Naive thymus-derived CD8-positive, alpha-beta T cell (primary cell): ENCODE results near the gene OGFRL1. TPM values are rescaled to one million over a fixed set of nuclear protein-coding genes. Genes with fewer than 3 reads are reported as not detected.

ENCODE experiments used
- ATAC-seq, 2 donors: fragments of 150-1000 bp; cut with Tn5 transposase in 1 of 2; sonication (Bioruptor Pico), chemical (Tn5 transposase) in 1 of 2; 1 replicate in 1 of 2; 2 replicates in 1 of 2; pipeline ENCODE4 v1.10.0; 2021; ENCODE audit warnings: mild to moderate bottlenecking in 2 of 2, moderate library complexity in 2 of 2
- POLR2A ChIA-PET: fragments of 350-600 bp; sonication (Branson Sonifier 250); formaldehyde crosslinking; loops from one replicate; lab custom pipeline; 2021; ENCODE audit warnings: antibody characterized with exemption; lab: Charles Lee
- DNase-seq, 10 donors: peaks; one replicate each; pipeline versions ENCODE4 v3.0.0 to v3.0.0-alpha.2; 2020 to 2022
- H3K27ac Mint-ChIP-seq, 10 donors: one replicate each; pipeline ENCODE4 v1.8.0; 2020 to 2022; ENCODE audit warnings: mild to moderate bottlenecking in 10 of 10, mixed read lengths in 10 of 10, moderate library complexity in 4 of 10, inconsistent platforms in 1 of 10
- H3K27me3 Mint-ChIP-seq, 5 donors: one replicate each; pipeline ENCODE4 v1.8.0; 2021 to 2022; ENCODE audit warnings: mixed read lengths in 5 of 5
- H3K36me3 Mint-ChIP-seq, 3 donors: one replicate each; pipeline ENCODE4 v1.8.0; 2020 to 2022; ENCODE audit warnings: mixed read lengths in 3 of 3, mild to moderate bottlenecking in 2 of 3, inconsistent platforms in 1 of 3
- H3K4me1 Mint-ChIP-seq, 4 donors: one replicate each; pipeline ENCODE4 v1.8.0; 2021 to 2022; ENCODE audit warnings: mixed read lengths in 4 of 4
- H3K4me3 Mint-ChIP-seq, 10 donors: one replicate each; pipeline ENCODE4 v1.8.0; 2020 to 2022; ENCODE audit warnings: mild to moderate bottlenecking in 10 of 10, mixed read lengths in 10 of 10, moderate library complexity in 6 of 10, inconsistent platforms in 1 of 10
- H3K9me3 Mint-ChIP-seq, 9 donors: one replicate each; pipeline ENCODE4 v1.8.0; 2020 to 2022; ENCODE audit warnings: mixed read lengths in 9 of 9, mild to moderate bottlenecking in 3 of 9, inconsistent platforms in 1 of 9, moderate library complexity in 1 of 9
- polyA plus RNA-seq, 3 donors: library from polyadenylated mRNA; unstranded; fragments of 300-500 nt; fragmentation: Illumina TruSeq; gene quantifications; one replicate each; pipeline ENCODE4 v1.2.3, GENCODE V29; 2021
- total RNA-seq, 8 experiments: library from RNA in 2 of 8; stranded (reverse) in 2 of 8; gene quantifications; one replicate each; pipeline ENCODE4 v1.2.3 and lab custom pipeline; 2021 to 2026

Gene OGFRL1
- total and polyA plus RNA-seq, 5 experiments from 2014 or later = 1.2 to 15.1 (median 2.3) TPM

- POLR2A ChIA-PET = interaction anchor here (0.8 kb wide), 1 partner anchor 873 kb away, joined by 3 read pairs; no protein-coding TSS in a partner anchor
- H3K27ac Mint-ChIP-seq = peak overlapping the region in 9 of 10 donors; percentile 40 to 85 (median 81)
- DNase-seq (no peak), ATAC-seq (no peak)
- peaks cover 26 to 45% (median 42%) of the 10 kb centered on the region in 4 donors for H3K4me1 Mint-ChIP-seq
- peak overlapping the region; percentile 67 to 92 (median 86) for H3K4me3 Mint-ChIP-seq
- H3K27me3 Mint-ChIP-seq = no peaks in the 10 kb centered on the region
- H3K36me3 Mint-ChIP-seq = peaks cover 7 to 18% (median 9%) of the 10 kb centered on the region in 3 donors
- H3K9me3 Mint-ChIP-seq = no peaks in the 10 kb centered on the region
These were observed 1.2 kb downstream of the OGFRL1 start for GRCh38 chr6:71289802-71290175.

- H3K4me3 Mint-ChIP-seq = peak overlapping the region in 8 of 10 donors; percentile 11 to 91 (median 74)
- peaks cover 26 to 45% (median 42%) of the 10 kb centered on the region in 4 donors for H3K4me1 Mint-ChIP-seq
- H3K27ac Mint-ChIP-seq = peak overlapping the region in 3 of 10 donors; percentile 16 to 82 (median 49)
- H3K9me3 Mint-ChIP-seq = no peaks in the 10 kb centered on the region
- peaks cover 7 to 26% (median 16%) of the 10 kb centered on the region in 3 donors for H3K36me3 Mint-ChIP-seq
- H3K27me3 Mint-ChIP-seq = no peaks in the 10 kb centered on the region
- POLR2A ChIA-PET = interaction anchor here (0.7 kb wide), 1 partner anchor 24 kb away, joined by 3 read pairs; no protein-coding TSS in a partner anchor
- DNase-seq (no peak), ATAC-seq (no peak)
These were observed 2.0 kb downstream of the OGFRL1 start for GRCh38 chr6:71290611-71291010.

DNA sequence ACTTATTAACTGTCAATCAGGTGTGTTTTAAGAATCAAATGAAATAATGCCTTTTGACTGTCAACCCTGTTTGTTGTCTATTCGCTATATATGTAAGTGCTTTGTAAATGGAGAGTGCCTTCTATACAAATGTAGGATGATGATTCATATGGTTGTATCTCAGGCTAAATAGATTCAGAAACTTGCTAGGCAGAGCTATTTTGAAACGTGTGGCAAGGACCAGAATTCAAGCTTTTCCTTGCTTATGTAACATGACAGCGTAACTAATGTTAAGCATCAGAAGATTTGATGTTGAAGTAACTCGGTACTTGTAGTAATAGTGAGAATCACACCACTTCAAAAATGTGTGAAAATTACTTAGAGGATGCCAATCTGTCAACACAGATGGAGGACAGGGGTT lies 3.4 kb downstream of the OGFRL1 start:
- no peak for DNase-seq
- Mint-ChIP-seq H3K27me3 (no peaks in the 10 kb centered on the region), H3K4me1 (peaks cover 26 to 43% (median 40%) of the 10 kb centered on the region in 4 donors), H3K27ac (peak overlapping the region in 1 of 10 donors; percentile 6), H3K9me3 (no peaks in the 10 kb centered on the region), H3K36me3 (peaks cover 10 to 35% (median 22%) of the 10 kb centered on the region in 3 donors), H3K4me3 (peak overlapping the region in 1 of 10 donors; percentile 40)
- no peak for ATAC-seq
- POLR2A ChIA-PET = no interaction called here

DNA sequence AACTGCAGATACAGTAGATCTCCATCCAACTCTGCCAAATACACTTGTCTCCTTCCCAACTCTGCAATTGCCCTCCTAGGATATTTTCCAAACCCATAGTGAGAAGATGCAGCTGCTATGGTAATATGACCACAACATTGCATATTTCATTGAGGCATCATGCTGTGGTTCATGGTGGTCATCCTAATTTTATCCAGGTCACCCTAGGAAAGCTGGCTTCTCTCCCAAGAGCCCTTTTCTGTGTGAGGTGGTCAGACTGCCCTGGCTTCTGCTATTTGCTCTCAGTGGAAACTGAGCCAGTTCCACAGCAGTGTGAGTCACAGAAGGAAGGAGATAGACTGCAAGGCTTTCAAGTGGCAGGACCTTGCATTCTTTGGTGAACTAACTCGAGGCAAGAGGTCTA lies 5.5 kb downstream of the OGFRL1 start:
- Mint-ChIP-seq H3K9me3 (no peaks in the 10 kb centered on the region), H3K4me1 (peaks cover 19 to 31% (median 29%) of the 10 kb centered on the region in 4 donors), H3K36me3 (peaks cover 12 to 45% (median 27%) of the 10 kb centered on the region in 3 donors), H3K27me3 (no peaks in the 10 kb centered on the region), H3K4me3 (no peak overlapping the region), H3K27ac (no peak overlapping the region)
- DNase-seq (no peak), ATAC-seq (no peak)
- POLR2A ChIA-PET = no interaction called here

GRCh38 chr6:71298459-71298858 lies 9.8 kb downstream of the OGFRL1 start:
- POLR2A ChIA-PET = no interaction called here
- no peaks in the 10 kb centered on the region for H3K9me3 Mint-ChIP-seq
- H3K36me3 Mint-ChIP-seq = peaks cover 12 to 66% (median 49%) of the 10 kb centered on the region in 3 donors
- no peaks in the 10 kb centered on the region for H3K27me3 Mint-ChIP-seq
- ATAC-seq (no peak), DNase-seq (no peak)
- H3K4me3 Mint-ChIP-seq = no peak overlapping the region
- H3K4me1 Mint-ChIP-seq = peaks cover 0 to 2% (median 0%) of the 10 kb centered on the region in 4 donors
- no peak overlapping the region for H3K27ac Mint-ChIP-seq

DNA sequence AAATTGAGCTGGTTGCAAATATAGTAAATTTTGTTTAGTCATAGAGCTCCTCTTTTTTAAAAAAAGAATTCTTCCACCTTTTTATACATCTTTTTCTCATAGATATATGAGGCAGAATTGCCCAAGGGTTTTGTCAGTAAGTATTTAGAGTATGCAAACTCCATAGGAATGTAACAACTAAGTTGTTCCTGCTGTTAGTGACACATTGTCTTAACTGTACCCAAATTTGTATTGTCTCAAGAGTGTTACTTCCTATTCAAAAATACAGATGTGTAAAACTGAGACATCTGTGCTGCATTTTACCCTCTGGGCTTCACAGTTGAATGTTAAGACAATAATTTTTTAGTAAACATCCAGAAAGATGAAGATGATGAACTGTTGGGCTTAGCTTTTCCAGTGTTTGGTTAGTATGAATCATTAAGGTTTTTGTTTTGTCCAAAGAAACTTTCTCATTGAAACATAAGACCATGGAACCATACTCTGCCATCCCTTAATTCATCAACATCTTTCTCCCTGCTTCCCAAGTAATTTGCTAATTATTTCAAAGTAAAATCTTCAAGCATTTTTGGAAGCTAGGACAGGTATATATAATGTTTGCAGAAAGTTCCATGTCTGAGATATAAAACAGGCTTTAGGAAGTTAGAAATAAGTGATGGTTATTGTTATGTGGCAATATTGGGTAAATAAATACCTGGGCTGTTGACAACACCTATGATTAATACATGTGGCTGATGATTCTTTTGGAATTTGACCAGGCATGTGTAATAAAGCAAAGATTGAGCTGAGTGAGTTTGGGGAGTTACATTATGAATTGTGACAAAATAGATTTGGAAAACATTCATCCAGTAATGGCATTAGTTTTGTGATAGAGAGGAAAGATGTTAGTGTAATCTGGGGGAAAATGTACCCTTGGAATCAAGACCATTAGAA lies 11.2 kb downstream of the OGFRL1 start:
- H3K36me3 Mint-ChIP-seq = peaks cover 5 to 56% (median 42%) of the 10 kb centered on the region in 3 donors
- POLR2A ChIA-PET = interaction anchor here (1.2 kb wide), 1 partner anchor 11 kb away, joined by 3 read pairs; the partner anchor contains the start of gene OGFRL1
- no peaks in the 10 kb centered on the region for H3K9me3 Mint-ChIP-seq
- H3K27ac Mint-ChIP-seq = peak overlapping the region in 1 of 10 donors; percentile 20
- no peak overlapping the region for H3K4me3 Mint-ChIP-seq
- no peak for ATAC-seq
- peaks cover 0 to 2% (median 0%) of the 10 kb centered on the region in 4 donors for H3K4me1 Mint-ChIP-seq
- DNase-seq = no peak
- no peaks in the 10 kb centered on the region for H3K27me3 Mint-ChIP-seq

DNA sequence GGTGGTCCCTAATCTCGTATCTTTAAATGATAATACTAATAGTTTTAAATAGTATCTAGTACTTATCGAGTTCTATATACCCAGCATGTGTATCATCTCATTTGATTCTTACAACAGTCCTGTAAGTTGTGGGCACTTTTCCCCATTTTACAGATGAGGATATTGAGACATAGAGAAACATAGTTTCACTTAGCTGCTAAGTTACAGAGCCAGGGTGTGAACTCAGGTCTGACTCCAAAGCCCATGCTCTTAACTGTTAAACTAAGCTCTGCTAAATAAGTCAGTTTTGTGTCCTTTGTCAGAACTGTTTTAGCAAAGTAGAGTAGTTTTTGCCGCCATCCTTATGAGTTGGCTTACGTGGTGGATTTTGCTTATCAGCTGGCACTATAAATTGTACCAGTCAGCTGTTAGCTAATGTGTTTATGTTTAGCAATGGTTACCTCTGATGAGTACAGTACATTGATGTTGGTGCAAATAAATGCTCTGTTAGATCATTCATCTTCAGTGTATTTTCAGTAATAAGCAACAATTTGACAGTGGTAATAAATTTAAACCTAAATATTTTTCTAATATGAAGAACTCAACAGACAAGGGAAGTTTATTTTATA lies 12.1 kb downstream of the OGFRL1 start:
- H3K9me3 Mint-ChIP-seq = no peaks in the 10 kb centered on the region
- H3K4me1 Mint-ChIP-seq = peaks cover 0 to 2% (median 0%) of the 10 kb centered on the region in 4 donors
- POLR2A ChIA-PET = interaction anchor here (1.2 kb wide), 1 partner anchor 12 kb away, joined by 3 read pairs; the partner anchor contains the start of gene OGFRL1
- no peak overlapping the region for H3K4me3 Mint-ChIP-seq
- DNase-seq (no peak), ATAC-seq (no peak)
- H3K27ac Mint-ChIP-seq = no peak overlapping the region
- no peaks in the 10 kb centered on the region for H3K27me3 Mint-ChIP-seq
- peaks cover 5 to 47% (median 35%) of the 10 kb centered on the region in 3 donors for H3K36me3 Mint-ChIP-seq

- POLR2A ChIA-PET = no interaction called here
- Mint-ChIP-seq H3K4me3 (no peak overlapping the region), H3K36me3 (peaks cover 5 to 44% (median 34%) of the 10 kb centered on the region in 3 donors), H3K9me3 (no peaks in the 10 kb centered on the region), H3K27me3 (no peaks in the 10 kb centered on the region), H3K4me1 (peaks cover 0 to 2% (median 0%) of the 10 kb centered on the region in 4 donors), H3K27ac (no peak overlapping the region)
- no peak for ATAC-seq
- no peak for DNase-seq
These were observed 12.9 kb downstream of the OGFRL1 start for GRCh38 chr6:71301546-71301945.

GRCh38 chr6:71309656-71310055 lies 21.0 kb downstream of the OGFRL1 start:
- Mint-ChIP-seq H3K9me3 (no peaks in the 10 kb centered on the region), H3K4me1 (no peaks in the 10 kb centered on the region), H3K27ac (no peak overlapping the region), H3K4me3 (no peak overlapping the region), H3K27me3 (peaks cover 0 to 3% (median 0%) of the 10 kb centered on the region in 5 donors), H3K36me3 (no peaks in the 10 kb centered on the region)
- ATAC-seq (no peak), DNase-seq (no peak)
- POLR2A ChIA-PET = interaction anchor here (1.4 kb wide), 1 partner anchor 22 kb away, joined by 6 read pairs; the partner anchor contains the start of gene OGFRL1

DNA sequence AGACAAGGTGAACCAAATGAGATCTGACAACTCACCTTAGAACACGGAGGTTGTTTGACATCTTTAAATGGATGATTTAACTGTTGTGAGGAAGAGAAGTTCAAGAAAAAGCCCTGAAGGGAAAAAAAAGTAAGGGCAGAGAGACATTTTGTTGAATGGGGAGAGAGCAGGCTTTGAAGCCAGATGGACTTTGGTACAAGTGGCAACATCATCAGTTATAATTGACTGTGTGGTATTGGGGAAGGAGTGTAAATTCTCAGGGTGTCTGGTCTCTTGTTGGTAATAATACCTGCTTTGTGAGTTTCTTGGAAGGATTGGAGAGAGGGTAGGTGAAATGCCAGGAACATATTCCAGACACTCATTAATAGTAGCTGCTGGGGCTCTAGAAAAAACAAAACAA lies 21.6 kb downstream of the OGFRL1 start:
- H3K27me3 Mint-ChIP-seq = peaks cover 0 to 3% (median 0%) of the 10 kb centered on the region in 5 donors
- no peak for DNase-seq
- H3K27ac Mint-ChIP-seq = no peak overlapping the region
- H3K4me1 Mint-ChIP-seq = no peaks in the 10 kb centered on the region
- no peaks in the 10 kb centered on the region for H3K9me3 Mint-ChIP-seq
- H3K36me3 Mint-ChIP-seq = no peaks in the 10 kb centered on the region
- ATAC-seq = no peak
- no peak overlapping the region for H3K4me3 Mint-ChIP-seq
- POLR2A ChIA-PET = interaction anchor here (1.4 kb wide), 1 partner anchor 22 kb away, joined by 6 read pairs; the partner anchor contains the start of gene OGFRL1

DNA sequence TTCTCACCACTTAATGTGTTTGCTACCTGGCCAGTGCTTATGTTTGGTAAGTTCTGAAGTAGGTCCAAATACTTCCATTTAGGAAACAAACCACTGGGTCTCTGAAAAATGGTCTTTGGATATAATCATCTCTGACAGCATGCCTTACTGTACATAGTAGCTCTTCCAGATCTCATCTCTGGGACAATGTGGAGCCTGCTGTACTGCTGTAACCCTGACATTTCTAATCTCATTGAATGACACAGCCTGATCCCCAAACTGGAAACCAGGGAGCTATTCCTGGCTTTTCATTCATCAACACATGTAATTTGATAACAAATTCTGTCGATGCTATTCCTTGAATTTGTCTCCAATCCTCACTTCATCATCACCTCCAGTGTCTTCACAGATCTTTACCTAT lies 23.5 kb downstream of the OGFRL1 start:
- no peak overlapping the region for H3K4me3 Mint-ChIP-seq
- H3K27me3 Mint-ChIP-seq = peaks cover 0 to 3% (median 2%) of the 10 kb centered on the region in 5 donors
- H3K9me3 Mint-ChIP-seq = peaks cover 0 to 3% (median 0%) of the 10 kb centered on the region in 9 donors
- ATAC-seq = no peak
- DNase-seq = no peak
- H3K36me3 Mint-ChIP-seq = no peaks in the 10 kb centered on the region
- peak overlapping the region in 1 of 10 donors; percentile 19 for H3K27ac Mint-ChIP-seq
- H3K4me1 Mint-ChIP-seq = no peaks in the 10 kb centered on the region
- POLR2A ChIA-PET = no interaction called here

GRCh38 chr6:71317441-71317840 lies 28.8 kb downstream of the OGFRL1 start:
- Mint-ChIP-seq H3K9me3 (peaks cover 0 to 5% (median 0%) of the 10 kb centered on the region in 9 donors), H3K4me1 (no peaks in the 10 kb centered on the region), H3K27me3 (peaks cover 0 to 3% (median 0%) of the 10 kb centered on the region in 5 donors), H3K4me3 (no peak overlapping the region), H3K36me3 (no peaks in the 10 kb centered on the region), H3K27ac (no peak overlapping the region)
- POLR2A ChIA-PET = no interaction called here
- DNase-seq (no peak), ATAC-seq (no peak)
